MM.1S (cell line): ENCODE measurements around the gene SLC22A14.

ENCODE experiments used
- DNase-seq: peaks from one replicate; pipeline ENCODE4 v3.0.0-alpha.2; 2015
- H2AFZ ChIP-seq: fragments of 300-600 bp; sonication (generic); 2 replicates; pipeline ENCODE4 v1.6.0; 2016; ENCODE audit warnings: antibody characterized with exemption, low read length
- H3F3A ChIP-seq: fragments of 300-600 bp; sonication (generic); 2 replicates; pipeline ENCODE4 v1.6.1; 2016; ENCODE audit warnings: mild to moderate bottlenecking, antibody characterized with exemption, low read length, moderate library complexity, mixed read lengths; ENCODE audit not compliant: insufficient read depth
- H3K27ac ChIP-seq: fragments of 300-600 bp; sonication (generic); 2 replicates; pipeline ENCODE4 v1.5.1; 2016; ENCODE audit warnings: mild to moderate bottlenecking, low read length
- H3K27me3 ChIP-seq: fragments of 300-600 bp; sonication (generic); replicated peaks from 2 replicates; pipeline ENCODE4 v1.6.0; 2016; ENCODE audit warnings: low read length; ENCODE audit not compliant: insufficient read depth
- H3K36me3 ChIP-seq: fragments of 300-600 bp; sonication (generic); replicated peaks from 2 replicates; pipeline ENCODE4 v1.6.1; 2016; ENCODE audit warnings: mild to moderate bottlenecking, low read length, mixed read lengths; ENCODE audit not compliant: insufficient read depth
- H3K4me1 ChIP-seq: fragments of 300-600 bp; sonication (generic); 2 replicates; pipeline ENCODE4 v1.6.1; 2016; ENCODE audit warnings: low read length, mixed read lengths
- H3K4me2 ChIP-seq: fragments of 300-600 bp; sonication (generic); 2 replicates; pipeline ENCODE4 v1.6.0; 2016; ENCODE audit warnings: low read depth, low read length
- H3K4me3 ChIP-seq: fragments of 300-600 bp; sonication (generic); 2 replicates; pipeline ENCODE4 v1.5.1; 2016; ENCODE audit warnings: low read length, mixed read lengths
- H3K79me2 ChIP-seq: fragments of 300-600 bp; sonication (generic); 2 replicates; pipeline ENCODE4 v1.6.1; 2016; ENCODE audit warnings: mixed run types, low read length, mixed read lengths
- H3K9ac ChIP-seq: fragments of 300-600 bp; sonication (generic); 2 replicates; pipeline ENCODE4 v1.6.1; 2016; ENCODE audit warnings: low read length, mixed read lengths
- H3K9me2 ChIP-seq: fragments of 300-600 bp; sonication (generic); replicated peaks from 2 replicates; pipeline ENCODE4 v1.6.1; 2016; ENCODE audit warnings: mild to moderate bottlenecking, low read length, mixed read lengths; ENCODE audit not compliant: insufficient read depth
- H3K9me3 ChIP-seq: fragments of 300-600 bp; sonication (generic); replicated peaks from 2 replicates; pipeline ENCODE4 v1.6.1; 2016; ENCODE audit warnings: mild to moderate bottlenecking, low read length, mixed read lengths; ENCODE audit not compliant: insufficient read depth
- H4K20me1 ChIP-seq: fragments of 300-600 bp; sonication (generic); 2 replicates; pipeline ENCODE4 v1.6.1; 2016; ENCODE audit warnings: mild to moderate bottlenecking, low read length, moderate library complexity, mixed read lengths; ENCODE audit not compliant: insufficient read depth
- CTCF ChIP-seq: fragments of 300-600 bp; sonication (generic); IDR thresholded peaks from 2 replicates; pipeline ENCODE4 v1.5.1; 2016; ENCODE audit warnings: antibody characterized with exemption, low read length, mixed read lengths
- EZH2 ChIP-seq: fragments of 300-600 bp; sonication (generic); optimal IDR thresholded peaks from 2 replicates; pipeline ENCODE3; 2017; ENCODE audit warnings: low read depth, mild to moderate bottlenecking, antibody characterized with exemption, low read length, mixed read lengths
- EZH2phosphoT487 ChIP-seq: fragments of 300-600 bp; sonication (generic); IDR thresholded peaks from 2 replicates; pipeline ENCODE4 v1.6.1; 2018; ENCODE audit warnings: antibody characterized with exemption, low read length

SLC22A14 gene

GRCh38 chr3:38281895-38282686 is at the start of gene SLC22A14:
Gene SLC22A14 (plus strand): TSS chr3:38282294. CDS start chr3:38306027, 23,733 bp downstream.
- no peaks in the 10 kb centered on the region for H3K27me3 ChIP-seq
- no peaks in the 10 kb centered on the region for H3K9me2 ChIP-seq
- H4K20me1 ChIP-seq = no peaks in the 10 kb centered on the region
- no peak within 1 kb of the TSS for H3K4me2 ChIP-seq
- DNase-seq = no peak
- H3K9me3 ChIP-seq = no peaks in the 10 kb centered on the region
- H3K9ac ChIP-seq = no peak within 1 kb of the TSS
- H3K79me2 ChIP-seq = no peaks in the 10 kb centered on the region
- peaks cover 7% of the 10 kb centered on the region for H3K4me1 ChIP-seq
- no peak for TF ChIP-seq EZH2phosphoT487
- TF ChIP-seq CTCF = no peak
- no peak within 1 kb of the TSS for H3K27ac ChIP-seq
- no peak within 1 kb of the TSS for H3K4me3 ChIP-seq
- H2AFZ ChIP-seq = no peak within 1 kb of the TSS
- no peaks in the 10 kb centered on the region for H3K36me3 ChIP-seq
- H3F3A ChIP-seq = no peaks in the 10 kb centered on the region

GRCh38 chr3:38232701-38233100 is 49.4 kb upstream of the SLC22A14 start:
- H3K9ac ChIP-seq = no peak overlapping the region
- no peak overlapping the region for H3K4me3 ChIP-seq
- no peak overlapping the region for H3K4me2 ChIP-seq
- no peak overlapping the region for H3K27ac ChIP-seq
- no peaks in the 10 kb centered on the region for H4K20me1 ChIP-seq
- no peaks in the 10 kb centered on the region for H3K79me2 ChIP-seq
- DNase-seq = no peak
- H3K9me2 ChIP-seq = no peaks in the 10 kb centered on the region
- no peak overlapping the region for H2AFZ ChIP-seq
- no peaks in the 10 kb centered on the region for H3F3A ChIP-seq
- no peaks in the 10 kb centered on the region for H3K36me3 ChIP-seq
- no peaks in the 10 kb centered on the region for H3K27me3 ChIP-seq
- no peaks in the 10 kb centered on the region for H3K9me3 ChIP-seq
- TF ChIP-seq EZH2phosphoT487 (no peak), CTCF (no peak), EZH2 (no peak)
- H3K4me1 ChIP-seq = no peaks in the 10 kb centered on the region

GRCh38 chr3:38235466-38235865 is 46.6 kb upstream of the SLC22A14 start:
- Histone ChIP-seq H3K4me2 (no peak overlapping the region), H3K9me3 (no peaks in the 10 kb centered on the region), H2AFZ (no peak overlapping the region), H3K79me2 (no peaks in the 10 kb centered on the region), H3K9ac (no peak overlapping the region), H3F3A (no peaks in the 10 kb centered on the region), H3K4me1 (no peaks in the 10 kb centered on the region), H3K27me3 (no peaks in the 10 kb centered on the region), H3K4me3 (no peak overlapping the region), H4K20me1 (no peaks in the 10 kb centered on the region), H3K27ac (no peak overlapping the region), H3K9me2 (no peaks in the 10 kb centered on the region), H3K36me3 (no peaks in the 10 kb centered on the region)
- no peak for TF ChIP-seq EZH2
- no peak for TF ChIP-seq EZH2phosphoT487
- no peak for TF ChIP-seq CTCF
- no peak for DNase-seq
